AG08395 (cell line): ENCODE results near the gene ABHD11.
"Not testable (repeated sequence)": the region's sequence is repeated elsewhere in the genome, so short reads cannot be mapped to it uniquely, and the experiment has no call there.

ENCODE experiments used
- DNase-seq: peaks from one replicate; pipeline ENCODE4 v3.0.0; 2012; ENCODE audit warnings: mixed read lengths, low spot score

ABHD11 gene

GRCh38 chr7:73738612-73739386, at the start of gene ABHD11:
ABHD11 (minus strand) TSS chr7:73738802; CDS start chr7:73738770, 32 bp downstream.
- peak; percentile 98 for DNase-seq

GRCh38 chr7:73787786-73788048, 49.1 kb upstream of the ABHD11 start:
- not testable (repeated sequence) for DNase-seq

- DNase-seq = no peak
These were observed 48.0 kb upstream of the ABHD11 start for GRCh38 chr7:73786588-73786987.

GRCh38 chr7:73779517-73779916, 40.9 kb upstream of the ABHD11 start:
- DNase-seq = no peak

GRCh38 chr7:73778801-73779389, 40.3 kb upstream of the ABHD11 start:
- DNase-seq = no peak

GRCh38 chr7:73774923-73775322, 36.3 kb upstream of the ABHD11 start:
- DNase-seq = no peak

GRCh38 chr7:73773700-73774517, 35.3 kb upstream of the ABHD11 start:
- no peak for DNase-seq

GRCh38 chr7:73770860-73771670, 32.5 kb upstream of the ABHD11 start:
- DNase-seq = no peak

GRCh38 chr7:73770002-73770859, 31.6 kb upstream of the ABHD11 start, which contains the start of gene CLDN3:
CLDN3 (minus strand) TSS chr7:73770270; CDS start chr7:73770049, 221 bp downstream.
- no peak for DNase-seq

GRCh38 chr7:73769481-73770001, 30.9 kb upstream of the ABHD11 start:
- no peak for DNase-seq

- no peak for DNase-seq
These were observed 30.3 kb upstream of the ABHD11 start for GRCh38 chr7:73768641-73769480.

- no peak for DNase-seq
These were observed 28.1 kb upstream of the ABHD11 start for GRCh38 chr7:73766556-73767229.

GRCh38 chr7:73762659-73762999, 24.0 kb upstream of the ABHD11 start:
- no peak for DNase-seq

- DNase-seq = no peak
These were observed 23.5 kb upstream of the ABHD11 start for GRCh38 chr7:73761854-73762658.

GRCh38 chr7:73758581-73759138, 20.1 kb upstream of the ABHD11 start:
- DNase-seq = no peak

- no peak for DNase-seq
These were observed 11.6 kb upstream of the ABHD11 start for GRCh38 chr7:73749931-73750776.

- no peak for DNase-seq
These were observed 7.8 kb upstream of the ABHD11 start for GRCh38 chr7:73746378-73746777.
